OCI-LY7 (cell line): ENCODE results near the gene DPEP2NB.

Experiments
- CTCF ChIP-seq: fragments of 200-600 bp; sonication (generic); conservative IDR thresholded peaks from 2 replicates; pipeline ENCODE4 v1.5.1; 2014; ENCODE audit warnings: mild to moderate bottlenecking, antibody characterized with exemption, low read length, moderate library complexity, mixed read lengths
- EZH2phosphoT487 ChIP-seq: fragments of 200-600 bp; sonication (generic); IDR thresholded peaks from 2 replicates; pipeline ENCODE4 v1.6.1; 2018; ENCODE audit warnings: low read depth, borderline replicate concordance, mild to moderate bottlenecking, mixed run types, antibody characterized with exemption, low read length, moderate library complexity, mixed read lengths

GRCh38 chr16:68049449-68049848 lies 33.7 kb upstream of the DPEP2NB start:
- TF ChIP-seq CTCF (no peak), EZH2phosphoT487 (no peak)
